Measurements from ENCODE around the gene HSD17B10.
"Not testable (repeated sequence)": the region's sequence is repeated elsewhere in the genome, so short reads cannot be mapped to it uniquely, and the experiment has no call there.

Gene HSD17B10

DNA sequence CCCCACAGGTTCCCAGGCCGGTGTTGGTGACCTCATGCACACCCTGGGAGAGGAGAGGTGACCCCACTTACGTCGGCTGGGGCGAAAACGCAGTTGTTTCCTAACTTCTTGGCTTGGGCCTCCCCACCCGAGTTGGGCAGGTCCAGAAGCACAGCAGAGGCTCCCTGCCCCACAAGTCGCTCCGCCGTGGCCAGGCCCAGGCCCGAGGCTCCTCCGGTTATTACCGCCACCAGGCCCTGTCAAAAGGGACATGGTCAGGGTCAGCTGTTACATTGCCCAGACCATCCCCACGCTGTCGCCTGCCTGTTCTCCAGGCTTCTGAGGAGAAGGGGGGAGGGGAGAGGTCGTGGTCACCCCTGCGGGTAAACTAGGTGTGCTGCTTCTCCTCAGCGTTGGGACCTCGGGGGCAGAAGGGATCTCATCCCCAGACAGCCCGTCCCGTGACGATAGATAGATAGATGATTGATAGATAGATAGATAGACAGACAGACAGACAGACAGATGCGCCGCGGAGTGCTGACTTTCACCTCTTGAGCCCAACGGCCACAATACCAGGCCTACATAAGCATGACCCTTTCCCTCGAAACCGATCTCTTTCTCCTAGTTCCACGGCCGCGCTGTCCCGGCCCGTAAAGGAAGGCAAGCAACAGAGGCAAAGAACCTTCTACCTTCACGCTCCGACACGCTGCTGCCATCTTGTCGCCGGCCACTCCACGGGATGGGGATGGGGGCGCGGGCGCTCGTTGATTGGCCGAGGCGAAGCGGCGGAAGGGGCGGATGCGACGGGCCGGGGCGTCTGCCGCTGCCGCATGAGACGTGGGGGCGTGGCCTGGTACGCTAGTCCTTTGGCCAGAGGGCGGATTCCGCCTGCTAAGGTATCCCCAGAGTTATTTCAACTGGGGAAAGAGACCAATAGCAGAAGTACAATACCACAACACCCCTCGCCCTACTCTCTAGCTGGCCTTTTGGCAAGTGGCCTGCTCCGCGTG, at the start of gene HSD17B10:
TSS of gene HSD17B10 (minus strand) at position 720 of the 989 bp plus-strand sequence. CDS start at position 695, 25 bp downstream.
- DNase-seq, result peak; percentile 86 to 90

DNA sequence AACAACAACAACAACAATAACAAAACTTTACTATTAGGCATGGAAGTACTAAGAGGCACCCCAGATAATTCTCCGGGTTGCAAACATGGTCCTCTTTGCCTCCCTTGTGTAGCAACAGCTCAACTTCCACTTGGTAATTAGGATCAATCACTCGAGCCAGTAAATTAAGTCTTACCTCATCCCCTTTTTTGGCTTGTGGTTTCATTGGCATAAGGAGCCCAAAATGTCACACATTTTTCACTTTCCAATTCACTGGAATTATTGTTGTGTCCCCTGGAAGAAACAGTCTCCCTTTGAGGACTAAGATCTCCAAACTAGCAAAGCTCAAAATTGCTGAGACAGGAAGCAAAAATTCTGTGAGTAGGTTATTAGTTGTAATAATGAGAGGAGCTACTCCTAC, 49.2 kb upstream of the HSD17B10 start:
- DNase-seq, result no peak

DNA sequence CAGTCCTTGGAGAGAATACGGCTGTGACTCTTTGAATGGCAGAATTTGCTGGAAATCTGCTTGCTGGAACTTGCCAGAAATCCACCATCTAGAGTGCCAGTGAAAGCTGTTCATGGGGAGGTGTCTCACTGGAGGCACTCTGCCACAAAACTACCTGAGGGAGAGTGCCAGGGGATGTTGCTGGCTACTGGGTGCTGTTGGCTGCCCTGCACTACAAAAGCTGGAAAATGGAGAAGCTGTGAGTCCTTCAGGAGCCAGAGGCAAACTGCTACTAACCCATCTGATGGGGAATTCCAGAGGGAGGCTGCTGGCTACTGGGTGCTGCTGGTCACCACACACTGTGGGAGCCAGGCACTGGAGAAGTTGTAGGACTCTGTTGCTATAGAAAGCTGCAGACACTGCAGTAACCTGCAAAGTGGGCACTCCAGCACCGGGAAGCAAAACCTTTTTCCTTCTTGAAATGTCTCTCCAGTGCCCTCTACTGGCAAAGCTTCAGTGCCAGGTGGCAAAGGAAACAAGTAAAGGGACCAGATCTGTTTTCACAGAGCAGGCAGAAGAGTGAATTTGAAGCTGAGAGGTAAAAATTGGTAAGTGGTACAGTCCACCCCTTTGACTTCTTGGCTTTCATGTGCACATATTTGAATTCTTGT, 47.8 kb upstream of the HSD17B10 start:
- DNase-seq, result peak; percentile 60

DNA sequence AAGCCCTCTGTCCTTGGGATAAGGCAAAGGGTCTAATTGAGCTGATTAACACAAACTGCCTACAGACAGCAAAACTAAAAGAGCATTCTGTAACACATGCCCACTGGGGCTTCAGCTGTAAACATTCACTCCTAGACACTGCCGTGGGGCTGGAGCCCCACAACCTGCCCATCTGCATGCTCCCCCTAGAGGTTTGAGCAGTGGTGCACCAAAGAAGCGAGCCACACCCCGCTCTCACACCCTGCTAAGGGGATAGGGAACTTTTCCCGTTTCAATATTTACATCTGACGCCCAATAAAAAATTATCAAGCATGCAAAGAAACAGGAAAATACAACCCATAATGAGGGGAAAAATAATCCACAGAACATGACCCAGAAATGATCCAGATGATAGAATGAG, 46.9 kb upstream of the HSD17B10 start:
- peak; percentile 26 to 32 for DNase-seq

DNA sequence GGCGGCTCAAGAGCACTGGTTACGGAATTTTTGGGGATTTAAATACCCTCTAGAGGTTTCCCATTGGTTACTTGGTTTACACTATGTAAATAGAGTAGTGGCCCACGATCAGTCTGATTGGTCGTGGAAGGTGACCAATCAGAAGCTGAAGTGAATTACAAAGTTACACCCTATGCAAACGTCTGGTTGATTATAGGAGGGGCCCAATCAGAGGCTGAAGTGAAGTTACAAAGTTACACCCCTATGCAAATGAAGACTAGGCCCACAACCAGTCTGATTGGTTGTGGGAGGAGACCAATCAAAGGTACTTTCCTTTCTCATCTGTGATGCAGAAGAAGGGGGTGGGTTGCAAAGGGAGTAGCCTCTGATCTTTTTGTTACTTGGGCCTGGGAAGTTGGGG, 45.1 kb upstream of the HSD17B10 start:
- DNase-seq, result no peak

DNA sequence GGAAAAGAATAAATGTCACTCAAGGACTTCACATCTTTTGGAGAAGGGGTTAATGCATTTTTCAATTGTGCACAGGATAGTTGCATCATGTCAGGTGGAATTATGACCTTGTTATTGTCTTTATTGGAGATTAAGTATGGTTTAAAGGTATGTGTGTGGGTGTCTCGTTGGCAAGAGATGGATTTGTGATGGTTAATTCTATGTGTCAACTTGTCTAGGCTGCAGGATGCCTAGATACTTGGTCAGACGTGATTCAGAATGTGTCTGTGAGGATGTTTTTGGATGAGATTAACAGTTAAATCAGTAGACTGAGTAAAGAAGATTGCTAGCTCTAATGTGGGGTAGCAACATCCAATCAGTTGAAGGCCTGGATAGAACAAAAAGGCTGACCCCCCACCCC, 42.2 kb upstream of the HSD17B10 start:
- DNase-seq, result no peak

DNA sequence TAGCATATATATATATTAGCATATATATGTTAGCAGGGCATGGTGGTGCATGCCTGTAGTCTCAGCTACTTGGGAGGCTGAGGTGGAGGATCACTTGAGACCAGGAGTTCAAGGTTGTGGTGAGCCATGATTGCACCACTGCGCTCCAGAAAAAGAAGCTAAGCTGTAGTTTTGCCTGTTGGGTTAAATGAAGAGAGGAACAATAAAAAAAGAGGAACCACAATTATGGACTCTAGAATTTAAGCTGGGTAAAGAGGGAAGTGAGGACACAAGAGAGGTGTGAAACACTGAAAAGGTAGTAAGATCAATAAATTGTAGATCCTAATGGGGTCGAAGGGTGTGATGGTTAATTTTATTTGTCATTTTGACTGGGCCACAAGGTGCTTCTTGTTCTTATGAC, 40.5 kb upstream of the HSD17B10 start:
- DNase-seq, result no peak

DNA sequence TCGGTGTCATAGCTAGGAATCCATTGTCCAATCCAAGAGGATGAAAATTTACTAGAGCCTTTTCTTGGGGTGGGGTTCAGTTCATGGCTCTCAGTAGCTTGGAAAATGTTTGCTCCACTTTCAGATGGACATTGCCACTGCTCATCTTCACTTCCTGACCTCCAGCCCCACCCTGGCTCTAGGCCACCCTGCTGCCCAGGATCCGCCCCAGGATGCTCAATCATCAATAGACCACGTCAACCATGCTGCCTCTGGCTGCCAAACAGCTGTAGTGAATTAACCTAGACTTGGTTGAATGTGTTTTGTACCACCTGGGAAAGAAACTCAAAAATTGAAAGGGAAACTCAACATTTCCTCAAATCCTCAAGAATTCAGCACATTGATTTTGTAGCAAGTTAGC, 37.2 kb upstream of the HSD17B10 start:
- DNase-seq, result no peak

DNA sequence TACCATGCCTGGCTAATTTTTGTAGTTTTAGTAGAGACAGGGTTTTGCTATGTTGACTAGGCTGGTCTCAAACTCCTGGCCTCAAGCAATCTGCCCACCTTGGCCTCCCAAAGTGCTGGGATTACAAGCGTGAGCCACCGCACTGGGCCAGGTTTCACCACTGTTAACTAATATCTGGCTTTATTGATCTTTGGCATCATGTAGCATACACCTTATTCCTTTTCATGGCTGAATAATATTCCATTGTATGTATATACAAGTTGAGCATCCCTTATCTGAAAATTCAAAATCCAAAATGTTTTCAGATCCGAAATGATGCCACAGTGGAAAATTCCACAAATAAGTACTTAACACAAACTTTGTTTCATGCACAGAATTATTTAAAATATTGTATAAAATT, 34.5 kb upstream of the HSD17B10 start:
- DNase-seq, result not testable (repeated sequence)

DNA sequence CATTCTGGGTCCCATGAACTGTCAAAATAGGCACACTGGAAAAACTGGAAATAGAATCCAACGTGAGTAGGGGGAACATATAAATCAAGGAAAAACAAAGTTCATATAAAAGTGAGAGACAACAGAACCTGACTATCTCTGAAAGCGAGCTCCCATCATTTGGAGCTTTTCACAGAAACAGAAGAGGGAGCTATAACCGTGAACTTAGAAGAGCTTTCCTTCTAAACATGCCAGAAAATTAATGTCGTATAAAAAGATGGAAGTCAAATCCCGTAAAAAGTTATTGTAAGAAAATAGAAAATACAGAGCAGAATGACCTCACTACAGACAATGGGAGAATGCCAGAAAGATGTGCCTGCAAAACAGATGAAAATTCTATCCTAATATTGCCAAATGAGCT, 23.9 kb upstream of the HSD17B10 start:
- DNase-seq, result no peak

DNA sequence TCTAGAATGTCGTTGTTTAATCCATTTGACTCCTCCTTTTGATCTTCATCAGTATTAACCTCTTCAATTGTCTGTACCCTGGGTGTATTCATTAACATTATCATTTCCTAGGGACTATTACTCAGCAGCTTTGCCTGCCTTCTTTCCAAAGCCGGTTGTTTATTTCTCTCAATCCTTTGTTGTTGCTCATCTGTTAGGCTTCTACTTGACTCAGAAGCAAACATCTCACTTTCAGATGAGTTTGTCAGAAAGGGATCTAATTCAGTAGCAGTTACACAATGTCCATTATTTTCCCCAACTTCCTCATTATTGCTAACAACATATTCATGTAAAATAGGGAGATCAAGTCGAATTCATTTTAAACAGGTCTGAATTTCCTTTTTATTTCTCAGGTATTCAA, 22.1 kb upstream of the HSD17B10 start:
- no peak for DNase-seq

DNA sequence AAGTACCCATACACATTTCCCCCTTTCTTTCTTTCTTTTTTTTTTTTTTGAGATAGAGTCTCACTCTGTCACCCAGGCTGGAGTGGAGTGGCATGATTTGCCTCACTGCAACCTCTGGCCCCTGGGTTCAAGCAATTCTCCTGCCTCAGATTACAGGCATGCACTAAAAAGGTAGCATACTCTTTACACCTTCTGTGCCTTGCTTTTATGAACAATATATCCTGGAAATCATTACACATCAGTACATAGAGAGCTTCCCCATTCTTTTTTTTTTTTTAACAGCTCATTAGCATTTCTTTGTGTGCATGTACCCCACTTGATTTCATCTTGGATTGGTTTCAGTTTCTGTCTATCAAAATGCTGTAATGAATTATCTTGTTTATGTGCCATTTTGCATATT, 18.6 kb upstream of the HSD17B10 start:
- no peak for DNase-seq

DNA sequence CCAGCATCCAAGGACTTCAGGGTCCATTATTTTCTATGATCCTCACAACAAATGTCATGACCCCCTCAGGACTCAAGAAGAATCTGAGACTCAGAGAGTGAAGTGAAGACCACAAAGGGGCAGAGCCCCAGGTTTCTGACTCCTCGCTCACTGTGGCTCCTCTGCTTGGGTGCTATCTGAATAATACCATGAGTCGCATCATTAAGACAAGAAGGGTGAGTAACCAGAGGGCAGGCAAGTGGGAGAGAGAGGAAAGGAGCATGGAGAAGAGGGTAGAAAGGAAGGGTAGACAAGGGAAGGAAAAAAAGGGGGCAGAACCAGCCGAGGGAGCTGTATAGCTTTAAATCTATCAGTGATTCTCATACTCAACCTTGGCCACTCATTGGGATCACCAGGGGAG, 15.5 kb upstream of the HSD17B10 start:
- no peak for DNase-seq

DNA sequence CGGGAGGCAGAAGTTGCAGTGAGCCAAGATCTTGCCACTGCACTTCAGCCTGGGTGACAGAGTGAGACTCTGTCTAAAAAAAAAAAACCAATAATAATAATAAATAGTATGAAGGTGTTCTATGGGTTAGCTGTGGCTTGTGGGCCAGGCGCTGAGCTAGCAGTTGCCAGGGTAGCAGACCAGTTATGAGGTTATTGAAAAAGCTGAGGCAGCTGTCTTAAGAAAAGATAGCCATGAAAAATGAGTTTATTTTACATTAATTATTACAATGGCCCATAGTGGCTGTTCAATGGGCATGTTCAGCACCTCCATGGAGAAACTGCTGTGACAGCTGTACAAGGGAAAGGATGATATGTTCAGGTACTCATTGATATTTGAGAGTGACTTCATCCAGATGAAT, 13.3 kb upstream of the HSD17B10 start:
- DNase-seq, result no peak

DNA sequence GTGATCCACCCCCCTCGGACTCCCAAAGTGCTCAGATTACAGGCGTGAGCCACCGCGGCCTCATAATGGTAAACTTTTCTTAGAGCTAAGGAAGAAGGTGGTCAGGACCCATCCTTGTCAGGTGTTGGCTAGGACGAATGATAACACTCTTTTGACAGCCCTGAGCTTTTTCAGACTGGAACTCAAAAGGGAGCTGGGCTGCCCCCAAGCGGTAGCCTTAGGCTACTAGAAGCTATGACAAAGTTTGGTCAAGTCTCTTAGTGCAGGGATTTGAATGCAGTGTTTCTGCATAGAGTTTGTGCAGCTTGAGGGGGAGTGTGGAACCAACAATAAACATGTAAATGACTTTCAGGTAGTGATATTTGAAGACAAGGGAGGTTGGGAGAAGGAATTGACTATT, 11.8 kb upstream of the HSD17B10 start:
- peak; percentile 66 to 67 for DNase-seq

DNA sequence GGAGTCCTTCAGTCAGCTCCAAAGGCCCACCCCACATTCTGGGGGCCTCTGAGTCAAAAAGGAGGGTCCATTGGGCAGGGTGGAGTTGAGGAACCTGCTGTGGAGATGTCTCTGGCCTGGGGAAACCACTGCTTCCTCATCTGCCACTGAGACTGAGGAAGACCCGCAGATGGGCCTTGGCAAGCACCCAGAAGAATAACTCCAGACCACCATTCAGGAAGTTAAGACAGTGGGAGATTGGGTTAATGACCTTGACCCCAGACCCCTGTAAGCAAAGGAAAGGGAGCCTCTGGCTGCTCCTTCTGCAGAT, 8.1 kb upstream of the HSD17B10 start:
- DNase-seq, result no peak

DNA sequence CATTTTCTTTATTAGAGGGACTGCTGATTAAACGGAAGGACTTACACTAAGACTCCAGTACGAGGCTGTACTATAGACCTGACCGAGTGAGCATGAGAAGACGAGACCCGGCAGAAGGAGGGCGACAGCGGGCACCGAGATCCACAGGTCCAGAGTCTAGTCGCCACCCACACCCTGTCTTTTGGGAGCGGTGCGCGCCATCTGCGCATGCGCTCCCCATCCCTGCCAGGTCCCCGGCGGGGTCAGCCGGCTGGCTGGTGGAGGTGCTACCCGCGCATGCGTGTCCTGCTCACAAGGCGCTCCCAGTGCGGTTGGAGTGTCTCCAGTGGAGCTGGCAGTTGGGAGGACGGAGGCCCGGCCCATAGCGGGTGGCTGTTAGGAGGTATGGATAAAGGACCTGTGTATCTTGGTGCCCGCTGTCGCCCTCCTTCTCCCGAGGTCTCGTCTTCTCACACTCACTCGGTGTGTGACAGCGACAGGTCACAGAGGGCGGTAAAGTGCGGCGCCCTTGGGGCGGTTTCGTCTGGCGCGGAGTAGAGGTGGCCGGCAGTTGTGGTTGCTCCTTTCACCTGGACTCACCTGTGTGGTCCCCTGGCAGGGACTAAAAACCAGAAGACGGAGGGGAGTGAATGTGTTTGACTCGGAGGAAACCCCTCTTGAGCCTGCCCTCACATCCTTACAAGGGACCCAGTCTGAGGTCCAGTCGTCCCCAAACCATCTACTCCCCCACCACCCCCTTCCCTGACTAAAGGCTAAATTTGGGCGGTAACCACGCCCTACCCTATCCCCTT, 7.6 kb upstream of the HSD17B10 start:
- DNase-seq, result peak; percentile 80 to 86

DNA sequence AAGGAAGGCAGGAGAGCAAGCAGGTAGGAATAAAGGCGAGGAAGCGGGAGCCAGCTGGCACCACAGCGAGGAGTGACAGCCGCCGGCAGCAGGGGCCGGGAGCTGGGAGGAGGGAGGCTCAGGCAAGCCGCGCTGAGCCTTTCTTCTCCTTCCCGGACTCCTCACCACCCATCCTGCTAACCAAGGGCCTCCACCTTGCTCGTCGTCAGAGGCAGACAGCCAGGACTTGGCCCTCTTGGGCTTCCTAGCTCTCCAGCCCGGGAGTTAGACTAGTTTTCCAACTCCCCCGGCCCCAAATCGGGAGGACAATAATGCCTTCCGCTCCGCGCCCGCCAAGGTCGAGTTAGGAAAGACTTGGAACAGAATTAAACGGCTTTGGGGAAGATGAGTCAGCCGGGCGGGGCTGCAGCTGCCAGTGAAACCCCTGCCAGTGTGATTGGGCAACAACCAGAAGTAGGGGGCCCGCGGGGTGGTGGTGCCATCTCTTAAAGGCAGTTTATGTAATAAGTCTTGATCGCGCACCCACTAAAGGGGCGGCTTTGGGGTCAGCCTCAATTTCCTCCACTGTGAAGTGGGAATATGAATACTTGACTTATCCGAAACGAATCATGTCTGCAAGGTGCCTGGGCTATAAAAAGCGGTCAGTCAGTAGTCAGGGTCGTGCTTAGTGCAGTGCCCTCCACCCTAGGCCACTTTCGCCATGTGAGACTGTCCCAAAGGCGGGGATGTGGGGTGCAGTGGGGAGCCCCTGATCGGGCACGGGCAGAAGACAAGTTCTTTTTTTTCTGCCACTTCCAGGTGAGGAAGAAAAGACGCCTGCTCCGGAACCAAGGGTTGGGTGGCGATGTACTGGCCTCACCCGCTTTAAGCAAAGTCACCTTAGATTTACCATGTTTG, 6.7 kb upstream of the HSD17B10 start:
- DNase-seq, result peak; percentile 52 to 59

DNA sequence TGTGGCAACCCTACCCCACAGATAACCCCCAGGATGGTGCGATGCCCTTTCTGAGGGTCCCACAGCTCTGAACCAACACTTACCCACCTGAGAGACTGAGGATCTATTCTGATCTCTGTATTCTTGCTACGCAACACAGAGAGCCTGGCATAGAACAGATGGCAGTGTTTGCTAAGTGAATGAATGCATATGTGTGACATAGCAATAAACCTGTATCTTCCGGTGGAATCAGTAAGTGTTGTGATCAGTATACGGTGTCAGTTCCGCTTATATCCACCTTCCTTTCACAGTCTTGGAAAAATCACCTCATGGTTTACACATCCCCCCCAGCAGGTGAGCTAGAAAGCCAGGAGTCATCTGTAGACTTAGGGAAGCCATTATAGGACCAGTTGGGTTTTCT, 5.9 kb upstream of the HSD17B10 start:
- no peak for DNase-seq

DNA sequence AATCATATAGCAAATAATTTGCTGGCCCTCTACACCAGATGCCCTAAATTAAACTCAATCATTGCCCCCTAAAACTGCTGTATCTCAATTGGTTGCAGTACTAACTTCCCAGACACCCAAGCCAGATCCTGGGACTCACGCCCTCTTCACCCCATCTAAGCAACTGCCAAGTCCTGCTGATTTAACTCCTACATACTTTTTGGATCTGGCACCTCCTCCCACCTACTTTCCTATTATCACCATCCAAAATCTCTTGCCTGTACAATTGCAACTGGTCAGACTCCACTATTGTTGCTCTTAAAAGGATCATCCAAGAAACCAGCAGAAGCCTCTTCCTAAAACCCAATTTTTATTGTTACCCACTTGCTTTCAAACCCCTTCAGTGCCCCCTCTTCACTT, 4.7 kb upstream of the HSD17B10 start:
- no peak for DNase-seq

DNA sequence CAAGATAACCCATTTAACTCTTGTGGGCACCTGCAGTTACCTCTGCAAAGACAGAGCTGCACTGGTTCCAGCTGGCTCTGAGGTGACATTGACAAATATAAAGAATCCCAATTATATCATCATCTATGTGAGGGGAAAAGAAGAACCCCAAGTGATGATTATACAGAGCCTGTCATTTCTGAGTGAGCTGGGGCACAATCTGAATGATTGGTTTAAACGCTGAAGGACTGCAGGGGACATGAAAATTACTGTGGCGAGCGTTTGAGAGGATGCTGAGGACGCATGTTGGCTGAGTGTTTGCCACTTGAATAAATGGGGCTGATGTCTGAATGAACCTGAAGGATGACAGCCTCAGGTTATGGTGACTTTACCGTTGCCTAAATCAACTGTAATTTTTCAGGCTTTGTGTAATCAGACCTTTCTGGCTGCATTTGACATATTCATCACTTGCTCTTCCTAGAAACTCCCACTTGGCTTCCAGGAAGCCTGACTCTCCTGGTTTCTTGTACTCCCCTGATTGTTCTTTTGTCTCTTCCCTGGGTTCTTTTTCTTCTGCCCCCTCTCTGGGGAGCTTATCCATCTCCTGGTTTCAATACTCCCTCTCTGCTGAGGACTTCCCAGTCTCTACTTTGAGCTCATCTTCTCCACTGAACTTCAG, 4.1 kb upstream of the HSD17B10 start:
- no peak for DNase-seq

DNA sequence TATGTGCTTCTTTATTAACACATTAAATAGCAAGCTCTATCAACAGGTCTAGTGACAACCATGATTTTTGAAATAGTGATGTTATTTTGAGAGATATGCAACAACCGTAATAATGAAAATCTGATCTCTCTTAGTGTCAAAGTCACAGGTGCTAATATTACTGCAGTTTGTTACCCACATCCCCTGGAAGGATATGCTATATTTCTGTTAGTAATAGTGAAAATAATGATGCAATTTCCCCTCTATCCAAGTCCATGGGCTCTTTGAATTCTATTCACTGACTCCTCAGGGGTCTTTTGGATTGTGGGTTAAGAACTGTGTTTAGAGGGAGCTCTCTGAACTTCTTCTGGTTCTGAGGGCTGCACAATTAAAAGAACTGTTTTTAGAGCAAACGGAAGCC, 3.0 kb upstream of the HSD17B10 start:
- no peak for DNase-seq

Measured in activated T-cell treated with anti-CD3 and anti-CD28 coated beads, Interleukin-2, amount 50 U/mL, for 48 hours (primary cell).